ENCODE data around the gene FIS1. TPM values are rescaled to one million over a fixed set of nuclear protein-coding genes. Genes with fewer than 3 reads are reported as not detected.
"Not testable (repeated sequence)": the region's sequence is repeated elsewhere in the genome, so short reads cannot be mapped to it uniquely, and the experiment has no call there.

The FIS1 gene
- total RNA-seq, 1 experiment from 2014 or later, result 99.9 TPM

DNA sequence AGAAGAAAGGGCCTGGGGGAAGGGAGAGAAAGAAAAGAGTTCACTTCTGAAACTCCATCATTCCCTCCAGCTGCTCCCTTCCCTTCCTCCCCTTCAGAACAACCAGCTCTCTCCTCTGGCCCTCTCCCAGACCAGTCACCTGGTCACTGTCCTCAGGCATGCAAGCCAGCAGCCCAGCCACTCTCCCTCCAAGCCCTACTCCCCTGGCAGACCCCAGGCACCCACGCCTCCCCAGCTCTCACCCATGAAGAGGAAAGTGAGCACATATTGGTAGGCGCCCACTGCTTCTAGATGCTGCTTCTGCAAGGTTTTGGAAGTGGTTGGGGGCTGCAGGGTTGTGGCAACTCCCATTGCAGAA is 44.4 kb downstream of the FIS1 start:
- BruUV-seq (replicated peaks), result TSS peak; percentile 78
- ChIA-PET POLR2A (interaction anchor here (0.5 to 1.3 kb wide), 4 partner anchors 17 to 798 kb away, joined by 3 to 7 read pairs (median 4); partner anchors contain the start of genes PLOD3, VGF and ZNHIT1), CTCF (interaction anchor here (0.6 to 2.5 kb wide), 10 partner anchors 8 to 91 kb away, joined by 3 to 12 read pairs (median 4); partner anchors contain the start of genes PLOD3 and ZNHIT1)
- peaks cover 14% of the 10 kb centered on the region for H3K4me1 Mint-ChIP-seq (ENCODE audit: low read depth, unreplicated experiment)
- peak overlapping the region; percentile 70 for H3K27ac Mint-ChIP-seq (ENCODE audit: unreplicated experiment)
- no peaks in the 10 kb centered on the region for H3K9me3 Mint-ChIP-seq (ENCODE audit: unreplicated experiment)
- no peak for DNase-seq
- no peaks in the 10 kb centered on the region for H3K36me3 Mint-ChIP-seq (ENCODE audit: insufficient read depth, unreplicated experiment)
- H3K27me3 Mint-ChIP-seq (ENCODE audit: insufficient read depth, unreplicated experiment), result no peaks in the 10 kb centered on the region
- peak overlapping the region; percentile 70 for H3K4me3 Mint-ChIP-seq (ENCODE audit: unreplicated experiment)
- Histone ChIP-seq H3K36me3 (ENCODE audit: control insufficient read depth, insufficient read depth, low read length) (no peaks in the 10 kb centered on the region; the same call in 1 of the 2 replicates), H3K27me3 (replicated peaks; ENCODE audit: control insufficient read depth, insufficient read depth, low read length) (no peaks in the 10 kb centered on the region), H3K9me3 (no peaks in the 10 kb centered on the region), H3K4me3 (ENCODE audit: low read depth, low read length) (peak overlapping the region; percentile 45), H3K4me1 (peaks cover 20% of the 10 kb centered on the region)
- intact Hi-C loops (cut with micrococcal nuclease; ENCODE audit: unreplicated experiment), result loop anchor here (2.0 kb wide), 2 partner anchors 18 to 52 kb away; partner anchors contain the start of gene ZNHIT1
- TF ChIP-seq, protein P1, sequence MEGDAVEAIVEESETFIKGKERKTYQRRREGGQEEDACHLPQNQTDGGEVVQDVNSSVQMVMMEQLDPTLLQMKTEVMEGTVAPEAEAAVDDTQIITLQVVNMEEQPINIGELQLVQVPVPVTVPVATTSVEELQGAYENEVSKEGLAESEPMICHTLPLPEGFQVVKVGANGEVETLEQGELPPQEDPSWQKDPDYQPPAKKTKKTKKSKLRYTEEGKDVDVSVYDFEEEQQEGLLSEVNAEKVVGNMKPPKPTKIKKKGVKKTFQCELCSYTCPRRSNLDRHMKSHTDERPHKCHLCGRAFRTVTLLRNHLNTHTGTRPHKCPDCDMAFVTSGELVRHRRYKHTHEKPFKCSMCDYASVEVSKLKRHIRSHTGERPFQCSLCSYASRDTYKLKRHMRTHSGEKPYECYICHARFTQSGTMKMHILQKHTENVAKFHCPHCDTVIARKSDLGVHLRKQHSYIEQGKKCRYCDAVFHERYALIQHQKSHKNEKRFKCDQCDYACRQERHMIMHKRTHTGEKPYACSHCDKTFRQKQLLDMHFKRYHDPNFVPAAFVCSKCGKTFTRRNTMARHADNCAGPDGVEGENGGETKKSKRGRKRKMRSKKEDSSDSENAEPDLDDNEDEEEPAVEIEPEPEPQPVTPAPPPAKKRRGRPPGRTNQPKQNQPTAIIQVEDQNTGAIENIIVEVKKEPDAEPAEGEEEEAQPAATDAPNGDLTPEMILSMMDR (IDR thresholded peaks at IDR 0.05; ENCODE audit: insufficient read depth in 1 of 2, low read depth in 1 of 2, low read length in 1 of 2, severe bottlenecking in 1 of 2, unreplicated experiment in 1 of 2), result no peak

DNA sequence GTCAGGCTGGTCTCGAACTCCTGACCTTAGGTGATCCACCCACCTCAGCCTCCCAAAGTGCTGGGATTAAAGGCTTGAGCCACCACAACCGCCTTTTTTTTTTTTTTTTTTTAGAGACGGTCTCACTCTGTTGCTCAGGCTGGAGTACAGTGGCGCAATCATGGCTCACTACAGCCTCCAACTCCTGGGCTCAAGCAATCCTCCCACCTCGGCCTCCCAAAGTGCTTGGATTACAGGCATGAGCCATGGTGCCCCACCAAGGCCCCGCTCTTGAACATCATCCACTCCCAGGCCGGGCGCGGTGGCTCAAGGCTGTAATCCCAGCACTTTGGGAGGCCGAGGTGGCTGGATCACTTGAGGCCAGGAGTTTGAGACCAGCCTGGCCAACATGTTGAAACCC is 45.4 kb downstream of the FIS1 start:
- H3K27me3 ChIP-seq (replicated peaks; ENCODE audit: control insufficient read depth, insufficient read depth, low read length); H3K27ac Mint-ChIP-seq (ENCODE audit: unreplicated experiment); H3K4me3 ChIP-seq (ENCODE audit: low read depth, low read length); H3K36me3 ChIP-seq (ENCODE audit: control insufficient read depth, insufficient read depth, low read length); H3K9me3 ChIP-seq; H3K4me3 Mint-ChIP-seq (ENCODE audit: unreplicated experiment); BruUV-seq (replicated peaks); H3K9me3 Mint-ChIP-seq (ENCODE audit: unreplicated experiment); intact Hi-C loops (cut with micrococcal nuclease; ENCODE audit: unreplicated experiment); H3K36me3 Mint-ChIP-seq (ENCODE audit: insufficient read depth, unreplicated experiment); DNase-seq; H3K27me3 Mint-ChIP-seq (ENCODE audit: insufficient read depth, unreplicated experiment): not testable (repeated sequence)
- CTCF ChIA-PET, result interaction anchor here (0.7 to 1.5 kb wide), 5 partner anchors 17 to 92 kb away, joined by 3 to 8 read pairs (median 5); no protein-coding TSS in a partner anchor
- peaks cover 20% of the 10 kb centered on the region for H3K4me1 ChIP-seq
- POLR2A ChIA-PET, result interaction anchor here (1.1 kb wide), 1 partner anchor 34 kb away, joined by 3 read pairs; the partner anchor contains the start of gene VGF
- peaks cover 14% of the 10 kb centered on the region for H3K4me1 Mint-ChIP-seq (ENCODE audit: low read depth, unreplicated experiment)

DNA sequence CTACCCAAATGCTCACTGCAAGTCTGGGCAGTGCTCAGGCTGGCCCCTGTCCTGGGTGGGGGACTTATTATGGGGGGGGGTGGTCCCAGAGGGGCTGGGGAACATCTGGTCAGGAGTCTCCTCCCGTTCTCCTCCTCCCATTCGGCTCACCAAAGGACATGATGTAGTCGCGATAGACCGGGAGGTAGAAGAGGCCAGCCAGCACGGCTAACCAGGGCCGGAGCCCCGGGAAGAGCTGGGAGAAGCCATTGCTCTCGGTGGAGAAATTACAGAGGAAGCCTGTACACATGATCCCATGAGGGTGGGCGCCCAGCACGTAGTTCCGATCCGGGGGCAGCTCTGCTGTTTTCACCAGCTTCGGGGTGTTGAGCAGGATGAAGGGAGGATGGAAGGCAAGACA is 46.4 kb downstream of the FIS1 start:
- TF ChIP-seq, protein P1 (IDR thresholded peaks at IDR 0.05; ENCODE audit: insufficient read depth in 1 of 2, low read depth in 1 of 2, low read length in 1 of 2, severe bottlenecking in 1 of 2, unreplicated experiment in 1 of 2), result no peak
- CTCF ChIA-PET, result no interaction called here
- intact Hi-C loops (cut with micrococcal nuclease; ENCODE audit: unreplicated experiment), result no loop called here
- Mint-ChIP-seq H3K27me3 (ENCODE audit: insufficient read depth, unreplicated experiment) (no peaks in the 10 kb centered on the region), H3K4me3 (ENCODE audit: unreplicated experiment) (no peak overlapping the region), H3K36me3 (ENCODE audit: insufficient read depth, unreplicated experiment) (no peaks in the 10 kb centered on the region), H3K9me3 (ENCODE audit: unreplicated experiment) (no peaks in the 10 kb centered on the region), H3K4me1 (ENCODE audit: low read depth, unreplicated experiment) (peaks cover 14% of the 10 kb centered on the region), H3K27ac (ENCODE audit: unreplicated experiment) (no peak overlapping the region)
- H3K27me3 ChIP-seq (replicated peaks; ENCODE audit: control insufficient read depth, insufficient read depth, low read length), result no peaks in the 10 kb centered on the region
- H3K9me3 ChIP-seq, result no peaks in the 10 kb centered on the region
- POLR2A ChIA-PET, result no interaction called here
- H3K4me1 ChIP-seq, result peaks cover 20% of the 10 kb centered on the region
- no peaks in the 10 kb centered on the region; the same call in 1 of the 2 replicates for H3K36me3 ChIP-seq (ENCODE audit: control insufficient read depth, insufficient read depth, low read length)
- DNase-seq, result no peak
- H3K4me3 ChIP-seq (ENCODE audit: low read depth, low read length), result no peak overlapping the region
- TSS peak; percentile 23 for BruUV-seq (replicated peaks)
